ENCODE measurements around the gene PLGRKT.

Gene PLGRKT

DNA sequence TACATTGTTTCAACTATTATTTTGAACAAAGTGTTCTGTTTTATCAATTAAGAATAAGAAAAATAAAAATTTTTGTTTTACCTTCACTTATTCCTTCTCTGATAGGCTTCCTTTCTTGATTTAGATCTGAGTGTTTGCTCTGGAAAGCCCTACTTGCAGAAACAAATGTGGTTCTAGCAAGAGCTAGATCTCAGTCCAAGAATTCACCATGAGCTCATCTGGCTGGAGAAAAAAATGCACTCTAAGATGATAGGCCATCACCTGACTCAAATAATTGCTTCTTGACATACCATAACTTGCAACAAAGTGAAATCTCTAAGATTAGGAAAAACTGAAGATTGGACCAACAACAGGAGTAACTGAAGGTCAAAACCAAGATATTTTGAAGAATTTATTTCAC lies 126.9 kb downstream of the PLGRKT start:
- no peak for DNase-seq (ENCODE audit: low spot score)
